ENCODE measurements around the gene HDGFL2.

The HDGFL2 gene

DNA sequence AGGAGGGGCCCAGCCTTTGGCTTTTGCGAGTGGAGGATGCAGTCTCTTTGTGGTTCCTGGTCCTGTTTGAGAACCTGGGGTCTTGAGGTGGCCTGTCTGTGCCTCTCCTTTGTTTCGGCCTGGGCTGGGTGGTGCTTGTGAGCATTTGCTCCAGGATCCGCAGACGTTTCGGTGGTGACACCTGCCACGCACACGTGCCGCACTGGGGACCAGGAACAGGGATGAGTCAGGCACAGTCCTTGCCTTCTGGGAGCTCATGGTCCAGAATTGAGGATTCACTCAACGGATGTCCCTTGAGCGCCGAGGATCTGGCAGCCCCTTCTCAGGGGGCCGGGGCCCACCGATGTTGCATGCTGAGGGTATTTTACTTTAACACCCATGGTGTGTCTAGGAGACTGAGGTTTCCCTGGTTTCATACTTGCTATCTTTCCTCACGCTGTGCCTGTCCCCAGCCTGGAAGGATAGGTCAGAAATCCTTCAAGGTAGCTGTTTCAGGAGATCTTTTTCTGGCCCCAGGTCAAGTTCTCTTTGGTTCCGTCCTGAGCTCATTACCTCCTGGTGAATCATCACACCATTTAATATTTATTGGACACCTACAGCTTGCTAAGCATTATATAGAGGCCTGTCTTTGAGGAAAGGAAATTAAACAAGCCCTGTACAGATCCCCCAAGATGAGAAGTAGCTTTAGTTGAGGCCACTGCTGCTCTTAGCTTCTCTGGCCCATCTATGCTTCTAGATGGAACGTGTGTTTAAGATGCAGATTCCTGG, 5.1 kb downstream of the HDGFL2 start:
- TF ChIP-seq, protein P1, sequence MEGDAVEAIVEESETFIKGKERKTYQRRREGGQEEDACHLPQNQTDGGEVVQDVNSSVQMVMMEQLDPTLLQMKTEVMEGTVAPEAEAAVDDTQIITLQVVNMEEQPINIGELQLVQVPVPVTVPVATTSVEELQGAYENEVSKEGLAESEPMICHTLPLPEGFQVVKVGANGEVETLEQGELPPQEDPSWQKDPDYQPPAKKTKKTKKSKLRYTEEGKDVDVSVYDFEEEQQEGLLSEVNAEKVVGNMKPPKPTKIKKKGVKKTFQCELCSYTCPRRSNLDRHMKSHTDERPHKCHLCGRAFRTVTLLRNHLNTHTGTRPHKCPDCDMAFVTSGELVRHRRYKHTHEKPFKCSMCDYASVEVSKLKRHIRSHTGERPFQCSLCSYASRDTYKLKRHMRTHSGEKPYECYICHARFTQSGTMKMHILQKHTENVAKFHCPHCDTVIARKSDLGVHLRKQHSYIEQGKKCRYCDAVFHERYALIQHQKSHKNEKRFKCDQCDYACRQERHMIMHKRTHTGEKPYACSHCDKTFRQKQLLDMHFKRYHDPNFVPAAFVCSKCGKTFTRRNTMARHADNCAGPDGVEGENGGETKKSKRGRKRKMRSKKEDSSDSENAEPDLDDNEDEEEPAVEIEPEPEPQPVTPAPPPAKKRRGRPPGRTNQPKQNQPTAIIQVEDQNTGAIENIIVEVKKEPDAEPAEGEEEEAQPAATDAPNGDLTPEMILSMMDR (conservative IDR thresholded peaks at IDR 0.05; ENCODE audit: low read depth) = no peak
- ChIA-PET CTCF (no interaction called here), POLR2A (ENCODE audit: low non-redundant PET) (no interaction called here)
- peak; percentile 15 for DNase-seq (ENCODE audit: low spot score)
- peak overlapping the region; percentile 24 for H3K27ac ChIP-seq

DNA sequence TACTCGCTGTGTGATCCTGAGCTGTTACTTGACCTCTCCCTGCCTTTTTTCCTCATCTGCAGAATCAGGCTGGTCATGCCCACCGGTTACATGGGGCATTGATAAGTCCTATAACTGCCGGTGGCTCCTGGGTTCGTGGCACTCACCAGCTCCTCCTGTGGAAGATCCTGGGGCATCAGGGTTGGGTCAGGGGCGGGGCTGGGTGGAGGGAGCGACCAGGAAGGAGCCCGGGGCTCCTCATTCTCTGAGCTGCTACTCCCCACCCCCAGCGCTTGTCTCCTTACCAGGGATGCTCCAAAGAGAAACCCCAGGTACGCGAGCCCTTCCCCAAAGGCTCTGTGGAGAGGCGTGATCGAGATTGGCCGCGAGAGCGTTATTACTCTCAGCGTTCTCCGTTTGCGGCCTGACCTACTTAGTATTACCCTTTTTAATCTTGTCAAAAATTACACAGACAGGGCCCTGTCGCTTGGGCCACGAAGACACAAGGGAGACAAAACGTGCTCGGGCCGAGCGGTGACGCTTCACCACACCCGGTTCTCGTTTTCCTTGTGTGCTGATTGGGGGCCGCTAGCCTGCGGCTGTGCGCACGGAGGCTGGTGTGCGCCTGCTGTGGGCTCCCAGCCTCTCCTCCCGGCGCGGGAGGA, 10.7 kb downstream of the HDGFL2 start:
- POLR2A ChIA-PET (ENCODE audit: low non-redundant PET) = interaction anchor here (0.6 kb wide), 1 partner anchor 11 kb away, joined by 3 read pairs; no protein-coding TSS in a partner anchor
- TF ChIP-seq, protein P1 (conservative IDR thresholded peaks at IDR 0.05; ENCODE audit: low read depth) = no peak
- H3K27ac ChIP-seq = peak overlapping the region; percentile 7; the same call in 1 of the 2 replicates
- DNase-seq (ENCODE audit: low spot score) = no peak
- CTCF ChIA-PET = interaction anchor here (0.9 kb wide), 1 partner anchor 336 kb away, joined by 4 read pairs; no protein-coding TSS in a partner anchor

DNA sequence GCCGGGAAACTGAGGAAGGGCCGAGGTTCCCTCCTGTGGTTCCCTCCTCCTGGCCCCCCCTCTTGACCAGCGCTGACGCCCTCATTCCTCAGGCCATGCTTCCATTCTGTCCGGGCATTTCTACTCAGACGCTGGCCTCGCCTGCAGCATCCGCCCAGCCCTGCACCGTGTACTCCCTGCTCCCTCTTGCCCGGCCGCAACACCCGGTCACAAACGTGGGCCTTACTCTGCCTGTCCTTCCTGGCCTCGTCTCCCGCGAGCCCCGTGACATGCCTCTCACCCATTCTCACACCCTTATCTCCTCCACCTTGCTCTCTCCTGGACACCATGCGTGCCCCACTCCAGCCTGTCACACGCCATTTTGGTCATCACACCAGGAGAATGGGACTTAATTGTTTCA, 11.3 kb downstream of the HDGFL2 start:
- DNase-seq (ENCODE audit: low spot score) = no peak
- H3K27ac ChIP-seq = no peak overlapping the region
- CTCF ChIA-PET = no interaction called here
- POLR2A ChIA-PET (ENCODE audit: low non-redundant PET) = no interaction called here
- TF ChIP-seq, protein P1 (conservative IDR thresholded peaks at IDR 0.05; ENCODE audit: low read depth) = no peak

DNA sequence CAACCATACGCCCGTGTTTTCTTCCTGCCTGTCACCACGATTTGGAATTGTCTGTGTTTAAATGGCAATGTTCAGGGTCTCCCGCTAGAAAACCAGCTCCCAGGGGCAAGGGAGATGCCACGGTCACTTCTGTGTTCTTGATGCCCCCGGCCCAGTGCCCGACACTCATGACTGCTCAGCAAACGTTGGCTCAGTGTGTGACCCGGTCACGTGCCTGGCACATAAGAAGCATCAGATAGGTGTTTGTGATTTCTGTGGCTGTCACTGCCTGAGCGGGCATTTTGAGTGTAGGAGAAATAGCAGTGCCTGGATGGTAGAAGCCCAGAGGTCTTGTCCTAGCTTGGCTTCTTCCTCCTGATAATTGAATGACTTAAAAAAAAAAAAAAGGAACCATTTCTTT, 15.5 kb downstream of the HDGFL2 start:
- POLR2A ChIA-PET (ENCODE audit: low non-redundant PET) = no interaction called here
- H3K27ac ChIP-seq = peak overlapping the region; percentile 13; the same call in 1 of the 2 replicates
- TF ChIP-seq, protein P1 (conservative IDR thresholded peaks at IDR 0.05; ENCODE audit: low read depth) = no peak
- CTCF ChIA-PET = interaction anchor here (0.6 kb wide), 1 partner anchor 34 kb away, joined by 7 read pairs; no protein-coding TSS in a partner anchor
- DNase-seq (ENCODE audit: low spot score) = no peak

DNA sequence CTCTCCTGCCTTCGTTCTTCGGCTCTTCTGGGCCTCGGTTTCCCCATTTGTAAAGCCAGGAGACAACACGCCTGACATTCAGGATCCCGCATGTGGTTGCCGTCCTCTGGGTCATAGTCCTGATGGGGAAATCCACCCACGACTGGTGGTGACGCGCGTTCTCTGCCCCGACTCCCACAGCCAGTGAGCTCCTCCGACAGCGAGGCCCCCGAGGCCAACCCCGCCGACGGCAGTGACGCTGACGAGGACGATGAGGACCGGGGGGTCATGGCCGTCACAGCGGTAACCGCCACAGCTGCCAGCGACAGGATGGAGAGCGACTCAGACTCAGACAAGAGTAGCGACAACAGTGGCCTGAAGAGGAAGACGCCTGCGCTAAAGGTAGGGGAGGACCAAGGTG, 16.4 kb downstream of the HDGFL2 start:
- ChIA-PET POLR2A (ENCODE audit: low non-redundant PET) (no interaction called here), CTCF (no interaction called here)
- no peak overlapping the region for H3K27ac ChIP-seq
- TF ChIP-seq, protein P1 (conservative IDR thresholded peaks at IDR 0.05; ENCODE audit: low read depth) = no peak
- DNase-seq (ENCODE audit: low spot score) = no peak

DNA sequence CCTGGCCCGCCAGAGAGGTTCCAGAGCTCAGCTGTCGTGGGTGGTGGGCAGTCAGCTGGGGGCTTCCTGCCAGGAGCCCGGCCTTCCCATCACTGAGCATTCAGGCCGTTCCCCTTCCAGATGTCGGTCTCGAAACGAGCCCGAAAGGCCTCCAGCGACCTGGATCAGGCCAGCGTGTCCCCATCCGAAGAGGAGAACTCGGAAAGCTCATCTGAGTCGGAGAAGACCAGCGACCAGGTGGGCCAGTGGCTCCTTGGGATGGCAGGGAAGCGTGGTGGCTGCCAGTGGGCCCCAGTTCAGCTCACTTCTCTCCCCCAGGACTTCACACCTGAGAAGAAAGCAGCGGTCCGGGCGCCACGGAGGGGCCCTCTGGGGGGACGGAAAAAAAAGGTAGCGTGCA, 19.3 kb downstream of the HDGFL2 start:
- ChIA-PET CTCF (no interaction called here), POLR2A (ENCODE audit: low non-redundant PET) (no interaction called here)
- no peak for DNase-seq (ENCODE audit: low spot score)

More for the DNA sequence above, 19.3 kb downstream of the HDGFL2 start:
- TF ChIP-seq, protein P1 (conservative IDR thresholded peaks at IDR 0.05; ENCODE audit: low read depth) = no peak
- peak overlapping the region; percentile 36; the same call in 1 of the 2 replicates for H3K27ac ChIP-seq
